ENCODE data around the gene SLC43A2. TPM values are rescaled to one million over a fixed set of nuclear protein-coding genes. Genes with fewer than 3 reads are reported as not detected.

The SLC43A2 gene
- total RNA-seq, 1 experiment from 2014 or later = 12.9 TPM

DNA sequence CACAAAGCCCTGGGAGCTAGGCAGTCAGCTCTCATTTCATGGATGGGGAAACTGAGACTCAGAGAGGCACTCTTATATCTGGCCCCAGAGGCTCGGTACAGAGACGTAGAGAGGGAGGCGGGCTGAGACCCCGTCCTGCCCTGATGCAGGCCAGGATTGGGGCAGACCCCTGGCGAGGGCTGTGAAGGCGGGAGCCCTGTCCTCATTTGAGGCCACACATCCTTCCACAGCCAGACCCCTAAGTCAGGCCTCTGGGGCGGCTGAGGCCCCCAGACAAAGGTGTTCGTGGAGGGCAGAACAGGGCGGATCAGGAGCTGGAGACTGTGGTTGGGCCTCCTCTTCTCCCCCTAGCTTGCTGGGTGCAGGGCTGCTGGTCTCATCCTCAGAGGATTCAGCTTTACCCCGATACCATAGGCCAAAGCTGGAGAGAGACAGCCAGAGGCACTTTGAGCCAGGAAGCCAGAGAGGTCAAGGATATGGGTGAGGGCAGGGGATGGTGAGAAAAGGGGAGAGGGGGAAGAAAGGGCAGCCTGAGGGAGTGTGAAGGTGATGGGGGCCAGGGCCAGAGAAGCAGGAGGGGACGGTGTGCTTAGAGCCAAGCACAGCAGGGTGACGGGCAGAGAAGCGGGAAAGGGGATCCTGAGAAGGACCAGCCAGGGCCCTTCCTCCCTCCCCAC is 17.7 kb upstream of the SLC43A2 start:
- WGBS (ENCODE audit: extremely low coverage, insufficient read length, low lambda C conversion rate) = no CpG with 5 or more reads among the region's 13 CpGs
- H3K27ac Mint-ChIP-seq = no peak overlapping the region

More for the DNA sequence above, 17.7 kb upstream of the SLC43A2 start:
- H3K9ac ChIP-seq (ENCODE audit: extremely low read depth, insufficient read length, low read length) = no peak overlapping the region
- H3K4me2 ChIP-seq (ENCODE audit: insufficient read depth, insufficient read length, low read length) = no peak overlapping the region
- Mint-ChIP-seq H3K4me3 (peak overlapping the region in 1 of 2 experiments; percentile 29; a peak in 1 of 5 replicates), H3K36me3 (ENCODE audit: insufficient read depth in 1 of 3, low read depth in 3 of 3) (peaks cover 8 to 9% (median 9%) of the 10 kb centered on the region in 3 experiments; a peak in 6 of 7 replicates), H3K9me3 (peaks cover 0 to 8% of the 10 kb centered on the region in 2 experiments; a peak in 1 of 5 replicates), H3K27me3 (ENCODE audit: low read depth) (peaks cover 9% of the 10 kb centered on the region), H3K4me1 (peaks cover 29 to 36% of the 10 kb centered on the region in 2 experiments)
- H3K18ac ChIP-seq (ENCODE audit: insufficient read length, low read depth, low read length) = no peak overlapping the region
- H4K5ac ChIP-seq (ENCODE audit: insufficient read length, low read depth, low read length) = no peak overlapping the region
- H3K4ac ChIP-seq (ENCODE audit: low read depth, low read length) = no peak overlapping the region
- H3K4me1 ChIP-seq (ENCODE audit: insufficient read depth, low read length) = peaks cover 5% of the 10 kb centered on the region; the same call in 1 of the 2 replicates
- no peak overlapping the region for H2BK15ac ChIP-seq (ENCODE audit: low read depth, low read length)
- no peak overlapping the region for H3K23ac ChIP-seq (ENCODE audit: insufficient read length, low read depth, low read length)
- no peak overlapping the region for H2BK5ac ChIP-seq (ENCODE audit: insufficient read length, low read length)
- no peaks in the 10 kb centered on the region for H3K79me2 ChIP-seq (ENCODE audit: insufficient read depth, low read length)
- no peak overlapping the region for H3T11ph ChIP-seq (ENCODE audit: low read length)
- no peaks in the 10 kb centered on the region for H4K20me1 ChIP-seq (ENCODE audit: control insufficient read depth, insufficient read depth, insufficient read length)
- TF ChIP-seq, protein P1, sequence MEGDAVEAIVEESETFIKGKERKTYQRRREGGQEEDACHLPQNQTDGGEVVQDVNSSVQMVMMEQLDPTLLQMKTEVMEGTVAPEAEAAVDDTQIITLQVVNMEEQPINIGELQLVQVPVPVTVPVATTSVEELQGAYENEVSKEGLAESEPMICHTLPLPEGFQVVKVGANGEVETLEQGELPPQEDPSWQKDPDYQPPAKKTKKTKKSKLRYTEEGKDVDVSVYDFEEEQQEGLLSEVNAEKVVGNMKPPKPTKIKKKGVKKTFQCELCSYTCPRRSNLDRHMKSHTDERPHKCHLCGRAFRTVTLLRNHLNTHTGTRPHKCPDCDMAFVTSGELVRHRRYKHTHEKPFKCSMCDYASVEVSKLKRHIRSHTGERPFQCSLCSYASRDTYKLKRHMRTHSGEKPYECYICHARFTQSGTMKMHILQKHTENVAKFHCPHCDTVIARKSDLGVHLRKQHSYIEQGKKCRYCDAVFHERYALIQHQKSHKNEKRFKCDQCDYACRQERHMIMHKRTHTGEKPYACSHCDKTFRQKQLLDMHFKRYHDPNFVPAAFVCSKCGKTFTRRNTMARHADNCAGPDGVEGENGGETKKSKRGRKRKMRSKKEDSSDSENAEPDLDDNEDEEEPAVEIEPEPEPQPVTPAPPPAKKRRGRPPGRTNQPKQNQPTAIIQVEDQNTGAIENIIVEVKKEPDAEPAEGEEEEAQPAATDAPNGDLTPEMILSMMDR (conservative IDR thresholded peaks at IDR 0.05) = no peak
- H2BK12ac ChIP-seq (ENCODE audit: insufficient read length, low read depth, low read length) = no peak overlapping the region
- H3K14ac ChIP-seq (ENCODE audit: insufficient read depth, low read length) = no peak overlapping the region
- no peak overlapping the region for H3K56ac ChIP-seq (ENCODE audit: insufficient read length, low read depth, low read length)
- H3K27ac ChIP-seq (ENCODE audit: insufficient read length, low read depth, low read length) = no peak overlapping the region
- no peaks in the 10 kb centered on the region for H3K79me1 ChIP-seq (ENCODE audit: insufficient read depth, low read depth, low read length, poor library complexity, severe bottlenecking)
- no peak overlapping the region for H2BK20ac ChIP-seq (ENCODE audit: low read depth, low read length, poor library complexity, severe bottlenecking)
- H3K9me3 ChIP-seq (ENCODE audit: control insufficient read depth, low read depth, low read length) = no peaks in the 10 kb centered on the region
- no peaks in the 10 kb centered on the region; the same call in 1 of the 2 replicates for H3K27me3 ChIP-seq (ENCODE audit: insufficient read depth, low read length)
- H2AK5ac ChIP-seq (ENCODE audit: insufficient read length, low read length) = no peak overlapping the region
- H2AFZ ChIP-seq (ENCODE audit: low read length) = no peak overlapping the region
- H2BK120ac ChIP-seq (ENCODE audit: low read depth, low read length, poor library complexity, severe bottlenecking) = no peak overlapping the region
- peaks cover 8% of the 10 kb centered on the region for H3K23me2 ChIP-seq (ENCODE audit: insufficient read length, low read depth, low read length, poor library complexity, severe bottlenecking)
- no peak overlapping the region for H4K8ac ChIP-seq (replicated peaks; ENCODE audit: insufficient read length, low read depth, low read length)
- H4K91ac ChIP-seq (ENCODE audit: insufficient read length, low read depth, low read length) = no peak overlapping the region
- DNase-seq = no peak

All from H9 (cell line).